Measurements from ENCODE around the gene KDM4C. TPM values are rescaled to one million over a fixed set of nuclear protein-coding genes. Genes with fewer than 3 reads are reported as not detected.
A peak's percentile ranks its signal among the peaks of the same experiment; 100 is the strongest.

KDM4C gene
- total and polyA plus RNA-seq, 2 of the 8 experiments (the other 6 are each of a cell fraction or from before 2014, with no cell fraction given) = 13.0 to 26.1 TPM

- no peak for TF ChIP-seq SIX5 (IDR thresholded peaks at IDR 0.05; ENCODE audit: low read depth, low read length)
- TF ChIP-seq BACH1 (IDR thresholded peaks at IDR 0.05; ENCODE audit: low read length) = no peak
- peak; percentile 89 for TF ChIP-seq NANOG (IDR thresholded peaks at IDR 0.05; ENCODE audit: insufficient read depth, low read depth, low read length, poor library complexity, severe bottlenecking)
- no peak for TF ChIP-seq POLR2A (IDR thresholded peaks at IDR 0.05; ENCODE audit: control extremely low read depth in 1 of 2, low read depth in 2 of 2, low read length in 2 of 2)
- TF ChIP-seq CEBPB (IDR thresholded peaks at IDR 0.05; ENCODE audit: low read depth, low read length) = no peak
- no peak for TF ChIP-seq CTCF (IDR thresholded peaks at IDR 0.05; ENCODE audit: control extremely low read depth in 1 of 3, insufficient read depth in 1 of 3, low read depth in 1 of 3, low read length in 3 of 3)
- peak; percentile 16 to 84; a peak in 2 of 3 replicates for TF ChIP-seq EP300 (IDR thresholded peaks at IDR 0.05; ENCODE audit: borderline replicate concordance in 1 of 2, low read depth in 2 of 2, low read length in 2 of 2)
- no peak for TF ChIP-seq USF2 (IDR thresholded peaks at IDR 0.05; ENCODE audit: low read length)
- no peak for TF ChIP-seq CREB1 (IDR thresholded peaks at IDR 0.05)
- no peak for TF ChIP-seq MAX (IDR thresholded peaks at IDR 0.05)
- no peak for TF ChIP-seq TBP (IDR thresholded peaks at IDR 0.05; ENCODE audit: low read depth, low read length)
- 0 out of 4 replicates have a peak, but pooled peaks have one; percentile 36 to 70 for TF ChIP-seq HDAC2 (IDR thresholded peaks at IDR 0.05; ENCODE audit: borderline replicate concordance in 1 of 2, low read depth in 2 of 2, low read length in 2 of 2)
- TF ChIP-seq TEAD4 (IDR thresholded peaks at IDR 0.05; ENCODE audit: low read depth, low read length) = peak; percentile 66
- TF ChIP-seq CTBP2 (IDR thresholded peaks at IDR 0.05; ENCODE audit: borderline replicate concordance, insufficient read depth, insufficient read length, low read length) = no peak
- TF ChIP-seq POU5F1 (IDR thresholded peaks at IDR 0.05; ENCODE audit: low read depth, low read length) = peak; percentile 55; the same call in 1 of the 2 replicates
- peak; percentile 69 for TF ChIP-seq SP1 (IDR thresholded peaks at IDR 0.05; ENCODE audit: low read depth, low read length)
- TF ChIP-seq JUND (IDR thresholded peaks at IDR 0.05; ENCODE audit: low read length) = no peak
- TF ChIP-seq RNF2 (IDR thresholded peaks at IDR 0.05; ENCODE audit: borderline replicate concordance, low read depth, low read length, missing control alignments, poor library complexity, severe bottlenecking) = no peak
- no peak for TF ChIP-seq GTF2F1 (IDR thresholded peaks at IDR 0.05; ENCODE audit: borderline replicate concordance, low read depth, low read length)
- no peak for TF ChIP-seq YY1 (IDR thresholded peaks at IDR 0.05; ENCODE audit: low read depth, low read length)
- no peak for TF ChIP-seq E2F6 (IDR thresholded peaks at IDR 0.05)
Observed at GRCh38 chr9:6771722-6772121, 13.9 kb downstream of the KDM4C start (continued).

Data from H1 (cell line).